A549 (cell line): ENCODE results near the gene CES4A. TPM values are rescaled to one million over a fixed set of nuclear protein-coding genes. Genes with fewer than 3 reads are reported as not detected.
"Not testable (repeated sequence)": the region's sequence is repeated elsewhere in the genome, so short reads cannot be mapped to it uniquely, and the experiment has no call there.

Experiments used
- ATAC-seq, 2 experiments: fragments of 200-7000 bp in 1 of 2; fragments of >200 bp in 1 of 2; cut with Nextera tagmentation in 1 of 2; cut with Tn5 transposase in 1 of 2; 3 replicates each; pipeline versions ENCODE4 v1.8.0 to v1.9.1; 2018 to 2020; ENCODE audit warnings: mild to moderate bottlenecking in 1 of 2, moderate library complexity in 1 of 2
- CTCF ChIA-PET: fragments of 300-600 bp; sonication (Branson Sonifier 250); formaldehyde crosslinking; extraction: SDS; loops from one replicate; lab custom pipeline; 2021; ENCODE audit warnings: antibody characterized with exemption, inconsistent platforms; lab: Yijun Ruan, JAX
- POLR2A ChIA-PET: fragments of 350-600 bp; formaldehyde crosslinking; extraction: SDS; loops from one replicate; lab custom pipeline; 2021; ENCODE audit warnings: antibody characterized with exemption, inconsistent platforms; lab: Yijun Ruan, JAX
- DNase-seq, 2 experiments: peaks; one replicate each; pipeline versions ENCODE4 v3.0.0 to v3.0.0-alpha.2; 2011 to 2016; ENCODE audit warnings: low read depth in 1 of 2, low spot score in 1 of 2
- FAIRE-seq: peaks from 2 replicates; lab custom pipeline; 2011; peaks lifted over from hg19 to GRCh38; lab: Jason Lieb, UNC
- H3K27ac ChIP-seq, 2 experiments: fragments of >200 bp; sonication (Bioruptor Twin); formaldehyde crosslinking; 3 replicates each; pipeline ENCODE4 v1.5.1; 2016 to 2017
- H3K4me1 ChIP-seq: fragments of >200 bp; sonication (Bioruptor Twin); formaldehyde crosslinking; 3 replicates; pipeline ENCODE4 v1.6.1; 2016
- H3K4me2 ChIP-seq: fragments of >200 bp; sonication (Bioruptor Twin); formaldehyde crosslinking; 3 replicates; pipeline ENCODE4 v1.6.1; 2016
- H3K4me3 ChIP-seq: fragments of >200 bp; sonication (Bioruptor Twin); formaldehyde crosslinking; 3 replicates; pipeline ENCODE4 v1.5.1; 2016
- H3K9me3 ChIP-seq: fragments of >200 bp; sonication (Bioruptor Twin); formaldehyde crosslinking; 3 replicates; pipeline ENCODE4 v1.6.1; 2016
- CHD4 ChIP-seq: fragments of 200-600 bp; sonication (generic); IDR thresholded peaks from 2 replicates; pipeline ENCODE4 v1.6.1; 2016; ENCODE audit warnings: antibody characterized with exemption, mild to moderate bottlenecking, borderline replicate concordance
- FOSB ChIP-seq: fragments of 250-450 bp; sonication (Bioruptor Pico); IDR thresholded peaks from 2 replicates; pipeline ENCODE4 v1.5.0; 2020; ENCODE audit warnings: mild to moderate bottlenecking, moderate library complexity
- HOXA7 ChIP-seq: fragments of 250-450 bp; sonication (Bioruptor Pico); IDR thresholded peaks from 2 replicates; pipeline ENCODE4 v1.5.0; 2020; ENCODE audit warnings: mild to moderate bottlenecking, moderate library complexity
- JUNB ChIP-seq: fragments of >200 bp; sonication (Bioruptor Twin); formaldehyde crosslinking; IDR thresholded peaks from 2 replicates; pipeline ENCODE4 v1.6.1; 2016
- KDM5A ChIP-seq: fragments of 200-600 bp; sonication (generic); IDR thresholded peaks from 2 replicates; pipeline ENCODE4 v1.6.1; 2016; ENCODE audit warnings: antibody characterized with exemption, mild to moderate bottlenecking
- NPAS2 ChIP-seq: fragments of 250-450 bp; sonication (Bioruptor Pico); IDR thresholded peaks from 2 replicates; pipeline ENCODE4 v1.8.0; 2022; ENCODE audit warnings: mild to moderate bottlenecking, moderate library complexity, borderline replicate concordance
- PHF8 ChIP-seq: fragments of 200-600 bp; sonication (generic); IDR thresholded peaks from 2 replicates; pipeline ENCODE4 v1.6.1; 2016; ENCODE audit warnings: low read depth, mild to moderate bottlenecking, antibody characterized with exemption, moderate library complexity, borderline replicate concordance
- RARB ChIP-seq: fragments of 250-450 bp; sonication (Bioruptor Pico); IDR thresholded peaks from 2 replicates; pipeline ENCODE4 v1.8.0; 2021; ENCODE audit warnings: mild to moderate bottlenecking, moderate library complexity
- RNF2 ChIP-seq: fragments of 200-600 bp; sonication (generic); IDR thresholded peaks from 2 replicates; pipeline ENCODE4 v1.6.1; 2016; ENCODE audit warnings: low read depth, mild to moderate bottlenecking, antibody characterized with exemption, moderate library complexity, borderline replicate concordance
- SMC3 ChIP-seq: fragments of >200 bp; sonication (Bioruptor Twin); formaldehyde crosslinking; IDR thresholded peaks from 3 replicates; pipeline ENCODE4 v1.6.1; 2018; ENCODE audit warnings: inconsistent platforms
- ZC3H11A ChIP-seq: fragments of 450-650 bp; IDR thresholded peaks from 2 replicates; pipeline ENCODE4 v1.6.1; 2014; ENCODE audit warnings: antibody characterized with exemption, mild to moderate bottlenecking
- ZFP36 ChIP-seq: fragments of 450-650 bp; IDR thresholded peaks from 2 replicates; pipeline ENCODE4 v1.6.1; 2014; ENCODE audit warnings: borderline replicate concordance; ENCODE audit not compliant: partially characterized antibody
- ZSCAN20 ChIP-seq: fragments of 250-450 bp; sonication (Bioruptor Pico); IDR thresholded peaks from 2 replicates; pipeline ENCODE4 v1.8.0; 2022; ENCODE audit warnings: mild to moderate bottlenecking, moderate library complexity
- WGBS: methylation state at CpG from one replicate; pipeline ENCODE4 v1.1.6; 2017; ENCODE audit errors: missing lambda C conversion rate; 5-methylcytosine and 5-hydroxymethylcytosine counted together
- polyA plus RNA-seq, 4 experiments: library from polyadenylated mRNA; depleted of rRNA in 3 of 4; stranded (reverse); fragments of >200 nt; fragmentation: RNase III in 1 of 4; extraction: RNeasy Plus Mini Kit Qiagen cat#74134 plus additional on column Dnase treatment in 1 of 4; gene quantifications; 2 replicates in 3 of 4; 3 replicates in 1 of 4; pipeline ENCODE4 v1.2.3, GENCODE V29; 2011 to 2017
- TF ChIP-seq, protein P1 (sequence below): fragments of >200 bp; sonication (Bioruptor Twin); formaldehyde crosslinking; IDR thresholded peaks from 3 replicates; pipeline ENCODE4 v1.5.1; 2016
- TF ChIP-seq, protein P2 (sequence below): fragments of 250-450 bp; sonication (Bioruptor Pico); IDR thresholded peaks from 2 replicates; pipeline ENCODE4 v1.5.0; 2020; ENCODE audit warnings: low read depth, mild to moderate bottlenecking, moderate library complexity
- TF ChIP-seq, protein P3 (sequence below): IDR thresholded peaks from 2 replicates; pipeline ENCODE4 v1.6.1; 2012
- TF ChIP-seq, protein P4 (sequence below): fragments of 150-350 bp; IDR thresholded peaks from 2 replicates; pipeline ENCODE4 v1.6.1; 2014; ENCODE audit warnings: low read depth, mild to moderate bottlenecking, low read length

Gene CES4A
- polyA plus RNA-seq, 2 of the 4 experiments (the other 2 are of a cell fraction): 2.8 to 3.5 TPM

DNA sequence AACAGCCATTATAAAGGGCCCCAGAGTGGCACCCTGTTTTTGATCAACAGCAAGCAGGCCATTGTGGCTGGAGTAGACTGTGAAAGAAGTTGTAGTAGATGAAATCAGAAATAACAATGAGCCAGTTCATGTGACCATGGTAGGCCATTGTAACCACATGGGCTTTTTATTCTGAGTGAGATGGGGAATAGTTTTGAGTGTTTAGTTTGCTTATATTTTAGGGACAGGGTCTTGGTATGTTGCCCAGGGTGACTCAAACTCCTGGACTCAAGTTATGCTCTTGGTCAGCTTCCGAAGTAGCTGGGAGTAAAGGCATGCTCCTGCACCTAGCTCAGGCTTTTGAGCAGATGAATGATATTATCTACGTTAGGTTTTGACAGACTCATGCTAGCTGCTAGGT lies 52.5 kb downstream of the CES4A start:
- Histone ChIP-seq H3K27ac (no peak overlapping the region), H3K4me1 (no peaks in the 10 kb centered on the region), H3K4me2 (no peak overlapping the region), H3K9me3 (no peaks in the 10 kb centered on the region), H3K4me3 (no peak overlapping the region)
- TF ChIP-seq, protein P1, sequence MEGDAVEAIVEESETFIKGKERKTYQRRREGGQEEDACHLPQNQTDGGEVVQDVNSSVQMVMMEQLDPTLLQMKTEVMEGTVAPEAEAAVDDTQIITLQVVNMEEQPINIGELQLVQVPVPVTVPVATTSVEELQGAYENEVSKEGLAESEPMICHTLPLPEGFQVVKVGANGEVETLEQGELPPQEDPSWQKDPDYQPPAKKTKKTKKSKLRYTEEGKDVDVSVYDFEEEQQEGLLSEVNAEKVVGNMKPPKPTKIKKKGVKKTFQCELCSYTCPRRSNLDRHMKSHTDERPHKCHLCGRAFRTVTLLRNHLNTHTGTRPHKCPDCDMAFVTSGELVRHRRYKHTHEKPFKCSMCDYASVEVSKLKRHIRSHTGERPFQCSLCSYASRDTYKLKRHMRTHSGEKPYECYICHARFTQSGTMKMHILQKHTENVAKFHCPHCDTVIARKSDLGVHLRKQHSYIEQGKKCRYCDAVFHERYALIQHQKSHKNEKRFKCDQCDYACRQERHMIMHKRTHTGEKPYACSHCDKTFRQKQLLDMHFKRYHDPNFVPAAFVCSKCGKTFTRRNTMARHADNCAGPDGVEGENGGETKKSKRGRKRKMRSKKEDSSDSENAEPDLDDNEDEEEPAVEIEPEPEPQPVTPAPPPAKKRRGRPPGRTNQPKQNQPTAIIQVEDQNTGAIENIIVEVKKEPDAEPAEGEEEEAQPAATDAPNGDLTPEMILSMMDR: no peak
- TF ChIP-seq HOXA7 (CRISPR knock-in tag): no peak
- no peak for TF ChIP-seq JUNB
- no peak for TF ChIP-seq FOSB (CRISPR knock-in tag)
- TF ChIP-seq ZFP36: no peak
- no peak for TF ChIP-seq PHF8
- no peak for TF ChIP-seq RARB
- no peak for TF ChIP-seq RNF2
- no peak for TF ChIP-seq CHD4
- TF ChIP-seq, protein P2, sequence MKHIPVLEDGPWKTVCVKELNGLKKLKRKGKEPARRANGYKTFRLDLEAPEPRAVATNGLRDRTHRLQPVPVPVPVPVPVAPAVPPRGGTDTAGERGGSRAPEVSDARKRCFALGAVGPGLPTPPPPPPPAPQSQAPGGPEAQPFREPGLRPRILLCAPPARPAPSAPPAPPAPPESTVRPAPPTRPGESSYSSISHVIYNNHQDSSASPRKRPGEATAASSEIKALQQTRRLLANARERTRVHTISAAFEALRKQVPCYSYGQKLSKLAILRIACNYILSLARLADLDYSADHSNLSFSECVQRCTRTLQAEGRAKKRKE (CRISPR knock-in tag): no peak
- POLR2A ChIA-PET: interaction anchor here (0.8 kb wide), 1 partner anchor 13 kb away, joined by 4 read pairs; no protein-coding TSS in a partner anchor
- no peak for ATAC-seq
- no peak for DNase-seq
- CTCF ChIA-PET: interaction anchor here (0.7 to 2.2 kb wide), 3 partner anchors 83 to 146 kb away, joined by 3 to 4 read pairs (median 4); no protein-coding TSS in a partner anchor
- no peak for FAIRE-seq
- 96% methylated on average over 2 of the region's 2 CpGs for WGBS

DNA sequence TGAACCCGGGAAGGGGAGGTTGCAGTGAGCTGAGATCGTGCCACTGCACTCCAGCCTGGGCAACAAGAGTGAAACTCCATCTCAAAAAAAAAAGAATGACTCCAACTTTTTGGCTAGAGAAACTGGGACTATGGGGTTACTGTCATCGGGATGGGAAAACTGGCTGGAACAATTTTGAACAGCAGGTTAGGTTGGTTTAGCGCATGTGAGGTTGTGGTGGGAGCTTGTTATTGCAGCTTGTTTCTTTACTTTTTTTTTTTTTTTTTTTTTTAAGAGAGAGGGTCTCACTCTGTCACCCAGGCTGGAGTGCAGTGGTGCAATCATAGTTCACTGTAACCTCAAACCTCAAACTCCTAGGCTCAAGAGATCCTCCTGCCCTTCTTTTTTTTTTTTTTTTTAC lies 53.1 kb downstream of the CES4A start:
- ATAC-seq: peak in 1 of 2 experiments; percentile 44; a peak in 1 of 6 replicates
- not testable (repeated sequence) for H3K9me3 ChIP-seq, H3K4me2 ChIP-seq, H3K4me3 ChIP-seq, DNase-seq, H3K4me1 ChIP-seq, H3K27ac ChIP-seq, FAIRE-seq
- POLR2A ChIA-PET: interaction anchor here (0.8 kb wide), 1 partner anchor 13 kb away, joined by 4 read pairs; no protein-coding TSS in a partner anchor
- CTCF ChIA-PET: interaction anchor here (0.7 to 2.2 kb wide), 4 partner anchors 29 to 146 kb away, joined by 3 to 4 read pairs (median 4); no protein-coding TSS in a partner anchor
- WGBS: 92% methylated on average over 4 of the region's 4 CpGs

DNA sequence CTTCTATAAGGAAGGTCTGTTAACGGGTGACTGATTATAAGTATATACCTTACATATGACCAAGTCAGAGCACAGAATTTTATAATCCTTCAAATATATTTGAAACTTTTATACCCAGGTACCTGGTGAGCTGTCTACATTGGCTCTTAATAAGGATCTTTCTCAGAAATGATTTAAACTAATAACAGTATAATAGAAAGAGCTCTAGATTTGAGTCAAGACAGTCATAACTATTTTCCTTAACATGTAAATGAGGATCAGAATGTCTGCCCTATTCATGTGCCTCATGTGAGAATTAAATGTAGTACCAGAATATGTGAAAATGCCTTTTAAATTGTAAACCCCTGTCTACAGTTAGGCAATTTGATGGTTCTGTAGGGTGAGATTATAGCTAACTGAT lies 55.0 kb downstream of the CES4A start:
- no peak for TF ChIP-seq ZFP36
- no peak for TF ChIP-seq ZC3H11A
- TF ChIP-seq PHF8: no peak
- TF ChIP-seq SMC3: no peak
- TF ChIP-seq, protein P3, sequence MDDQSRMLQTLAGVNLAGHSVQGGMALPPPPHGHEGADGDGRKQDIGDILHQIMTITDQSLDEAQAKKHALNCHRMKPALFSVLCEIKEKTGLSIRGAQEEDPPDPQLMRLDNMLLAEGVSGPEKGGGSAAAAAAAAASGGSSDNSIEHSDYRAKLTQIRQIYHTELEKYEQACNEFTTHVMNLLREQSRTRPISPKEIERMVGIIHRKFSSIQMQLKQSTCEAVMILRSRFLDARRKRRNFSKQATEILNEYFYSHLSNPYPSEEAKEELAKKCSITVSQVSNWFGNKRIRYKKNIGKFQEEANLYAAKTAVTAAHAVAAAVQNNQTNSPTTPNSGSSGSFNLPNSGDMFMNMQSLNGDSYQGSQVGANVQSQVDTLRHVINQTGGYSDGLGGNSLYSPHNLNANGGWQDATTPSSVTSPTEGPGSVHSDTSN: no peak
- POLR2A ChIA-PET: interaction anchor here (1.1 kb wide), 1 partner anchor 15 kb away, joined by 10 read pairs; no protein-coding TSS in a partner anchor
- DNase-seq (no peak), FAIRE-seq (no peak), ATAC-seq (no peak)
- no peak overlapping the region for H3K27ac ChIP-seq
- CTCF ChIA-PET: interaction anchor here (0.6 to 4.0 kb wide), 13 partner anchors 9 to 400 kb away, joined by 3 to 19 read pairs (median 4); no protein-coding TSS in a partner anchor
- H3K4me2 ChIP-seq: no peak overlapping the region
- no peaks in the 10 kb centered on the region for H3K9me3 ChIP-seq
- WGBS: 98% methylated on average over 1 of the region's 1 CpG
- no peak overlapping the region for H3K4me3 ChIP-seq
- H3K4me1 ChIP-seq: no peaks in the 10 kb centered on the region

DNA sequence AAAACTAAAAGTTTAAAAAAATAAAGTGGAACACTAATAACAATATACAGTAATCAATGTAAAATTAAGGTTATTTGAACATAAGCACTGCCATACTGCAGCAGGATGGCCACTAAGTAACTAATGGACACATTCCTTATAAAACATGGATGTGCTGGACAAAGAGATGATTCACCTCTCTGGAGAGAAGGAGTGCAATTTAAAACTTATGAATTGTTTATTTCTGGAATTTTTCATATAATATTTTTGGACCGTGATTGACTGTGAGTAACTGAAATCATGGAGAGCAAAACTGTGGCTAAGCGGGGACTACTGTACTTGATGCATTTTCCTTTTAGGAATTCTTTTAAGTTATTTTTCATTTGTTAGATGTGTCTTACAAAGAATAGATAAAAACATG lies 62.4 kb downstream of the CES4A start:
- Histone ChIP-seq H3K27ac (no peak overlapping the region), H3K4me2 (no peak overlapping the region), H3K4me3 (no peak overlapping the region), H3K9me3 (no peaks in the 10 kb centered on the region), H3K4me1 (peaks cover 5% of the 10 kb centered on the region; the same call in 2 of the 3 replicates)
- POLR2A ChIA-PET: no interaction called here
- DNase-seq (no peak), ATAC-seq (no peak), FAIRE-seq (no peak)
- WGBS: 93% methylated on average over 2 of the region's 2 CpGs
- CTCF ChIA-PET: interaction anchor here (0.6 to 1.0 kb wide), 3 partner anchors 32 to 464 kb away, joined by 3 to 5 read pairs (median 4); no protein-coding TSS in a partner anchor
- TF ChIP-seq KDM5A (no peak), FOSB (CRISPR knock-in tag) (no peak), ZC3H11A (no peak), HOXA7 (CRISPR knock-in tag) (no peak), NPAS2 (CRISPR knock-in tag) (no peak), SMC3 (no peak), CHD4 (no peak), ZSCAN20 (CRISPR knock-in tag) (no peak)
- TF ChIP-seq, protein P4, sequence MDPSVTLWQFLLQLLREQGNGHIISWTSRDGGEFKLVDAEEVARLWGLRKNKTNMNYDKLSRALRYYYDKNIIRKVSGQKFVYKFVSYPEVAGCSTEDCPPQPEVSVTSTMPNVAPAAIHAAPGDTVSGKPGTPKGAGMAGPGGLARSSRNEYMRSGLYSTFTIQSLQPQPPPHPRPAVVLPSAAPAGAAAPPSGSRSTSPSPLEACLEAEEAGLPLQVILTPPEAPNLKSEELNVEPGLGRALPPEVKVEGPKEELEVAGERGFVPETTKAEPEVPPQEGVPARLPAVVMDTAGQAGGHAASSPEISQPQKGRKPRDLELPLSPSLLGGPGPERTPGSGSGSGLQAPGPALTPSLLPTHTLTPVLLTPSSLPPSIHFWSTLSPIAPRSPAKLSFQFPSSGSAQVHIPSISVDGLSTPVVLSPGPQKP: no peak
- TF ChIP-seq, protein P2 (CRISPR knock-in tag): no peak
- TF ChIP-seq, protein P1: no peak
- TF ChIP-seq, all 56 proteins: peak for 0
